Right lobe of liver (tissue), 6 donors: ENCODE results near the gene MRAP. TPM values are rescaled to one million over a fixed set of nuclear protein-coding genes. Genes with fewer than 3 reads are reported as not detected.
"Not testable (repeated sequence)": the region's sequence is repeated elsewhere in the genome, so short reads cannot be mapped to it uniquely, and the experiment has no call there.

Experiments
- ATAC-seq, 4 donors: fragments of 200-7000 bp; cut with Tn5 transposase; one replicate each; pipeline ENCODE4 v1.9.1; 2020; ENCODE audit warnings: mild to moderate bottlenecking in 4 of 4, moderate library complexity in 4 of 4
- DNase-seq, 3 donors: peaks; one replicate each; pipeline ENCODE4 v3.0.0-alpha.2; 2020
- H3K27ac ChIP-seq, 3 donors: fragments of 200-600 bp; one replicate each; pipeline ENCODE4 v1.8.0; 2022
- H3K27me3 ChIP-seq, 2 donors: fragments of 200-600 bp; one replicate each; pipeline ENCODE4 v1.8.0; 2022
- H3K36me3 ChIP-seq, 4 donors: fragments of 200-600 bp; sonication (generic) in 1 of 4; one replicate each; pipeline versions ENCODE4 v1.5.1 to v1.8.0; 2017 to 2022; ENCODE audit warnings: control low read depth in 1 of 4
- H3K4me1 ChIP-seq, 4 donors: fragments of 200-600 bp; sonication (generic) in 1 of 4; one replicate each; pipeline versions ENCODE4 v1.5.1 to v1.8.0; 2017 to 2022; ENCODE audit warnings: control low read depth in 1 of 4
- H3K4me3 ChIP-seq, 3 donors: fragments of 200-600 bp; one replicate each; pipeline ENCODE4 v1.8.0; 2022
- H3K9me3 ChIP-seq, 4 donors: fragments of 200-600 bp; sonication (generic) in 1 of 4; one replicate each; pipeline versions ENCODE4 v1.5.1 to v1.8.0; 2017 to 2022; ENCODE audit warnings: control low read depth in 1 of 4
- POLR2A ChIP-seq: fragments of 450-650 bp; IDR thresholded peaks from one replicate; pipeline ENCODE4 v1.6.1; 2017; ENCODE audit warnings: antibody characterized with exemption, mild to moderate bottlenecking
- WGBS: methylation state at CpG from one replicate; pipeline ENCODE4 v1.1.6; 2018; ENCODE audit warnings: low coverage, low lambda C conversion rate; ENCODE audit not compliant: insufficient coverage; ENCODE audit errors: missing lambda C conversion rate; 5-methylcytosine and 5-hydroxymethylcytosine counted together
- intact Hi-C, 2 donors: fragments of 100-400 bp; cut with DNase I; formaldehyde crosslinking; loops; one replicate each; pipeline versions ENCODE4 v1.11.2 to v1.14.1; 2022
- total RNA-seq, 6 experiments: library from RNA; depleted of rRNA in 2 of 6; stranded (reverse); fragments of >200 nt in 2 of 6; fragmentation: NEBNext Ultra II Directional in 3 of 6; extraction: Animal tissue kit (Norgen Biotek cat#: 25700) in 3 of 6; gene quantifications; one replicate each; pipeline versions ENCODE4 v1.1.0 to v1.2.4, GENCODE V29; 2016 to 2023
- TF ChIP-seq, protein P1 (sequence below), 4 donors: fragments of 200-600 bp in 3 of 4; fragments of 450-650 bp in 1 of 4; IDR thresholded peaks; one replicate each; pipeline versions ENCODE4 v1.5.1 to v1.8.0; 2016 to 2022; ENCODE audit warnings: antibody characterized with exemption in 4 of 4, mild to moderate bottlenecking in 2 of 4
- donor health status: DM: no; HTN: yes; CAD: no.
- donor health status: DM: no; HTN: no; CAD: no.
- donor health status: DM: no; HTN: no; CAD: no.
- donor health status: DM: no; HTN: yes; CAD: no.
- donor health status: DM: no; HTN: yes; CAD: no.

The MRAP gene
- total RNA-seq, 6 experiments from 2014 or later, result 0.37 to 3.0 (median 1.7) TPM; not detected in 1

DNA sequence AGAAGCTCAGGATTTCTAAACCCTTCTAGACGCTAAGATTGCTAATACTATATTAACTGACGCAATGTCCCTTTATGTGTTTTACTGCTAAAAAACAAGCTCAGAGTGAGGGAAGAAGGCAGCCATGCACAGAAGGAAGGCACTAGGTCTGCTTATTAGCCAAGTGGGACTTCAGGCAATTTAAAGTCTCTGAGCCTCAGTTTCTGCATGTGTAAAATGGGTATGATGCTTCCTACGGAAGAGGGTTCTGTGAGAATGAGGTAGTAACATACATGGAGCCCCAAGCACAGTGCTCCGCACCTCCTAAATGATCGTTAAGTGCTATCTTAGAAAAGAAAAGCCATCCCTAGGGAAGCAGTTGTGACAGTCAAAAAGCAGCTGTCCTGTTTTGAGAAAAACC, 36.7 kb upstream of the MRAP start:
- H3K4me3 ChIP-seq, result no peak overlapping the region
- no peaks in the 10 kb centered on the region for H3K4me1 ChIP-seq
- intact Hi-C loops, result no loop called here
- WGBS, result 89% methylated on average over 4 of the region's 5 CpGs
- no peaks in the 10 kb centered on the region for H3K36me3 ChIP-seq
- TF ChIP-seq, protein P1, sequence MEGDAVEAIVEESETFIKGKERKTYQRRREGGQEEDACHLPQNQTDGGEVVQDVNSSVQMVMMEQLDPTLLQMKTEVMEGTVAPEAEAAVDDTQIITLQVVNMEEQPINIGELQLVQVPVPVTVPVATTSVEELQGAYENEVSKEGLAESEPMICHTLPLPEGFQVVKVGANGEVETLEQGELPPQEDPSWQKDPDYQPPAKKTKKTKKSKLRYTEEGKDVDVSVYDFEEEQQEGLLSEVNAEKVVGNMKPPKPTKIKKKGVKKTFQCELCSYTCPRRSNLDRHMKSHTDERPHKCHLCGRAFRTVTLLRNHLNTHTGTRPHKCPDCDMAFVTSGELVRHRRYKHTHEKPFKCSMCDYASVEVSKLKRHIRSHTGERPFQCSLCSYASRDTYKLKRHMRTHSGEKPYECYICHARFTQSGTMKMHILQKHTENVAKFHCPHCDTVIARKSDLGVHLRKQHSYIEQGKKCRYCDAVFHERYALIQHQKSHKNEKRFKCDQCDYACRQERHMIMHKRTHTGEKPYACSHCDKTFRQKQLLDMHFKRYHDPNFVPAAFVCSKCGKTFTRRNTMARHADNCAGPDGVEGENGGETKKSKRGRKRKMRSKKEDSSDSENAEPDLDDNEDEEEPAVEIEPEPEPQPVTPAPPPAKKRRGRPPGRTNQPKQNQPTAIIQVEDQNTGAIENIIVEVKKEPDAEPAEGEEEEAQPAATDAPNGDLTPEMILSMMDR (IDR thresholded peaks at IDR 0.05), result no peak
- no peak for TF ChIP-seq POLR2A
- no peaks in the 10 kb centered on the region for H3K27me3 ChIP-seq
- ATAC-seq (no peak), DNase-seq (no peak)
- no peaks in the 10 kb centered on the region for H3K9me3 ChIP-seq
- H3K27ac ChIP-seq, result no peak overlapping the region

DNA sequence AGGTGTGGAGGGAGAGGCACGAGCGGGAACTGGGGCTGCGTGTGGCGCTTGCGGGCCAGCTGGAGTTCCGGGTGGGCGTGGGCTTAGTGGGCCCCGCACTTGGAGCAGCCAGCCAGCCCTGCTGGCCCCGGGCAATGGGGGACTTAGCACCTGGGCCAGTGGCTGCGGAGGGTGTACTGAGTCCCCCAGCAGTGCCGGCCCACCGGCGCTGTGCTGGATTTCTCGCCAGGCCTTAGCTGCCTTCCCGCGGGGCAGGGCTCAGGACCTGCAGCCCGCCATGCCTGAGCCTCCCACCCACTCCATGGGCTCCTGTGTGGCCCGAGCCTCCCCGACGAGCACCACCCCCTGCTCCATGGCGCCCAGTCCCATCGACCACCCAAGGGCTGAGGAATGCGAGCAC, 33.3 kb upstream of the MRAP start:
- DNase-seq, H3K36me3 ChIP-seq, H3K9me3 ChIP-seq, H3K4me3 ChIP-seq, H3K27me3 ChIP-seq, H3K27ac ChIP-seq, ATAC-seq, intact Hi-C loops, H3K4me1 ChIP-seq: not testable (repeated sequence)
- no CpG with 5 or more reads among the region's 23 CpGs for WGBS

DNA sequence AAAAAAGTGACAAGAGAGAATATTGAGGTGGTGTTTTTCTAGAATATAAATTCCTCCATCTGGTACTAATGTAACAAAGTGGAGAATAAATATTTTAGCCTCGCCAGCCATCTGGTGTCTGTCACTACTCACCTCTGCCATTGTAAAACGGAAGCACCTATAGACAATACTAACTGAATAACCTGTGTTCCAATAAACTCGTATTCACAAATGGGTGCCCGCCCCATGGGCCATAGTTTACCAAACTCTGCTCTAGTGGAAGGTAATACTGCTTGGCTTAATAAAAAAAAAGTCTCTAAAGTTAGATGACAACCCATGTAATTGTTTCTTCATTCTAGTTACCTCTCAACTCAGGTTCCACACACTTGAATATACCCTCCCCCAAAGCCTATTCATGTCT, 27.9 kb upstream of the MRAP start:
- no peaks in the 10 kb centered on the region for H3K4me1 ChIP-seq
- ATAC-seq, result no peak
- intact Hi-C loops, result no loop called here
- no peaks in the 10 kb centered on the region for H3K9me3 ChIP-seq
- H3K27ac ChIP-seq, result no peak overlapping the region
- TF ChIP-seq, protein P1 (IDR thresholded peaks at IDR 0.05), result no peak
- no peak for TF ChIP-seq POLR2A
- H3K36me3 ChIP-seq, result peaks cover 0 to 7% (median 0%) of the 10 kb centered on the region in 4 donors
- 79% methylated on average over 4 of the region's 4 CpGs for WGBS
- DNase-seq, result no peak
- no peak overlapping the region for H3K4me3 ChIP-seq
- H3K27me3 ChIP-seq, result no peaks in the 10 kb centered on the region

DNA sequence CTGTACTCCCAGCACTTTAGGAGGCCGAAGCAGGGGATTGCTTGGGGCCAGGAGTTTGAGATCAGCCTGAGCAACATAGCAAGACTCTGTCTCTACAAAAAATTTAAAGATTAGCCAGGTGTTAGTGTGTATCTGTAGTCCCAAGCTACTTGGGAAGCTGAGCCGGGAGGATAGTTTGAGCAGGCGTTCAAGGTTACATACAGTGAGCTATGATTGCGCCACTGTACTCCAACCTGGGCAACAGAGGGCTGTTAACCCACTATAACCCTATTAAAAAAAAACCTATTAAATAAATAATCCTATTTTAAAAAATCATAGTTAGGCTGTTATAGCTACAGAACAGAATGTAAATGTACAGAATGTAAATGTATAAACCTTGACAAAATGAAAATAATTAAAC, 22.0 kb upstream of the MRAP start:
- TF ChIP-seq POLR2A, result no peak
- no peak for ATAC-seq
- H3K36me3 ChIP-seq, result no peaks in the 10 kb centered on the region
- H3K27ac ChIP-seq, result no peak overlapping the region
- no peak for DNase-seq
- no peaks in the 10 kb centered on the region for H3K9me3 ChIP-seq
- H3K4me1 ChIP-seq, result peaks cover 0 to 18% (median 3%) of the 10 kb centered on the region in 4 donors
- no peaks in the 10 kb centered on the region for H3K27me3 ChIP-seq
- WGBS, result 48% methylated on average over 4 of the region's 4 CpGs
- no peak overlapping the region for H3K4me3 ChIP-seq
- intact Hi-C loops, result no loop called here

DNA sequence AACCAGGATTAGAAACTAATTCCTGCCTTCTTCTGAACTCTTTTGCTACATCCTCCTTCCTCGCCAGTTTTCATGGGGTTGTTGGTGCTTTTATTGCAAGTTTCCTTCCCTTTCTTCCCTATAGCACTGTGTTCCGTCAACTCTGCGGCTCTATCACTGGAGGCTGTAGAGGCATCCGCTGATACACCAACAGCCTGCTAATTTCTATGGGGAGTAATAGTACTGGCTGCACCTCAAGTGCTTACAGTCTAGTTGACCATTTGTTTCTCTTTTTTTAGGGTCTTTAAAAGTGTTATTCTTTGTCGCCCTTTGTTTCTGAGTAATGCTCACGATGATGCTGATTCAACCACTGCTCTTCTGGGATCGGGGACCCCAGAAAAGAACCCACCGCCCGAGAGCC, 20.6 kb upstream of the MRAP start:
- Histone ChIP-seq H3K27me3 (no peaks in the 10 kb centered on the region), H3K27ac (no peak overlapping the region), H3K36me3 (no peaks in the 10 kb centered on the region), H3K9me3 (no peaks in the 10 kb centered on the region), H3K4me1 (peaks cover 0 to 18% (median 3%) of the 10 kb centered on the region in 4 donors), H3K4me3 (peak overlapping the region; percentile 69 to 90 (median 75))
- WGBS, result 1% methylated on average over 9 of the region's 9 CpGs
- intact Hi-C loops, result no loop called here
- ATAC-seq, result no peak
- TF ChIP-seq POLR2A, result no peak
- TF ChIP-seq, protein P1 (IDR thresholded peaks at IDR 0.05), result no peak
- no peak for DNase-seq
